Fibroblast of mammary gland (primary cell): ENCODE measurements around the gene ASTN2.

Experiments used
- DNase-seq: peaks from one replicate; pipeline ENCODE4 v3.0.0-alpha.2; 2010; ENCODE audit warnings: low read depth
- H3K4me3 ChIP-seq: 2 replicates; pipeline ENCODE4 v1.5.1; 2011; ENCODE audit warnings: low read depth, mild to moderate bottlenecking, low read length, moderate library complexity; ENCODE audit not compliant: control insufficient read depth
- CTCF ChIP-seq: conservative IDR thresholded peaks from 2 replicates; pipeline ENCODE4 v1.5.1; 2011; ENCODE audit warnings: low read depth, low read length, inconsistent platforms; ENCODE audit not compliant: control insufficient read depth, insufficient read depth

Gene ASTN2

GRCh38 chr9:116450378-116451139, 964.3 kb downstream of the ASTN2 start:
- no peak for TF ChIP-seq CTCF
- H3K4me3 ChIP-seq = no peak overlapping the region
- DNase-seq = peak; percentile 89

GRCh38 chr9:116449949-116450348, 964.9 kb downstream of the ASTN2 start:
- TF ChIP-seq CTCF = no peak
- DNase-seq = no peak
- H3K4me3 ChIP-seq = no peak overlapping the region

- no peak overlapping the region for H3K4me3 ChIP-seq
- DNase-seq = no peak
- no peak for TF ChIP-seq CTCF
These were observed 966.4 kb downstream of the ASTN2 start for GRCh38 chr9:116448431-116448830.

- no peak overlapping the region for H3K4me3 ChIP-seq
- peak; percentile 20 for DNase-seq
- TF ChIP-seq CTCF = no peak
These were observed 966.9 kb downstream of the ASTN2 start for GRCh38 chr9:116447934-116448333.

- no peak for DNase-seq
- no peak overlapping the region for H3K4me3 ChIP-seq
- TF ChIP-seq CTCF = no peak
These were observed 972.3 kb downstream of the ASTN2 start for GRCh38 chr9:116442528-116442927.

- DNase-seq = no peak
- H3K4me3 ChIP-seq = no peak overlapping the region
- TF ChIP-seq CTCF = no peak
These were observed 977.2 kb downstream of the ASTN2 start for GRCh38 chr9:116437411-116438370.
